DND-41 (cell line): ENCODE data around the gene FOXK1.

Source experiments
- EZH2 ChIP-seq: IDR thresholded peaks from 3 replicates; pipeline ENCODE4 v1.6.1; 2012; ENCODE audit warnings: borderline replicate concordance, low read depth, mild to moderate bottlenecking, moderate library complexity, low read length, inconsistent platforms; ENCODE audit not compliant: severe bottlenecking
- TF ChIP-seq, protein P1 (sequence below): IDR thresholded peaks from 2 replicates; pipeline ENCODE4 v1.5.1; 2012; ENCODE audit warnings: borderline replicate concordance, low read length, moderate library complexity, mild to moderate bottlenecking; ENCODE audit not compliant: poor library complexity, severe bottlenecking; ENCODE audit errors: extremely low read depth

DNA sequence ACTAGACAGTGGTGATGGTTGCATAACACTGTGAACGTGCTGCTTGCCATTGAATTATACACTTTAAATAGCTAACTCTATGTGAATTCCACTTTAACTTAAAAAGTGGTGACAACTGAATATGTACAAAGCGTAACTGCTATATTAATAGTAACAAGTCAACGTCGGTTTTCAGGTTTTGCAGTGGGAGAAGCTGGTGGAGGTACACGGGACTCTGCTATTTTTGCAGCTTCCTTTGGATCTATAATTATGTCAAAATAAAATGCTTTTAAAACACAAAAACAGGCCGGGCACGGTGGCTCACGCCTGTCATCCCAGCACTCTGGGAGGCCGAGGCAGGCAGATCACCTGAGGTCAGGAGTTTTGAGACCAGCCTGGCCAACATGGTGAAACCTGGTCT lies 114.4 kb downstream of the FOXK1 start:
- TF ChIP-seq, protein P1, sequence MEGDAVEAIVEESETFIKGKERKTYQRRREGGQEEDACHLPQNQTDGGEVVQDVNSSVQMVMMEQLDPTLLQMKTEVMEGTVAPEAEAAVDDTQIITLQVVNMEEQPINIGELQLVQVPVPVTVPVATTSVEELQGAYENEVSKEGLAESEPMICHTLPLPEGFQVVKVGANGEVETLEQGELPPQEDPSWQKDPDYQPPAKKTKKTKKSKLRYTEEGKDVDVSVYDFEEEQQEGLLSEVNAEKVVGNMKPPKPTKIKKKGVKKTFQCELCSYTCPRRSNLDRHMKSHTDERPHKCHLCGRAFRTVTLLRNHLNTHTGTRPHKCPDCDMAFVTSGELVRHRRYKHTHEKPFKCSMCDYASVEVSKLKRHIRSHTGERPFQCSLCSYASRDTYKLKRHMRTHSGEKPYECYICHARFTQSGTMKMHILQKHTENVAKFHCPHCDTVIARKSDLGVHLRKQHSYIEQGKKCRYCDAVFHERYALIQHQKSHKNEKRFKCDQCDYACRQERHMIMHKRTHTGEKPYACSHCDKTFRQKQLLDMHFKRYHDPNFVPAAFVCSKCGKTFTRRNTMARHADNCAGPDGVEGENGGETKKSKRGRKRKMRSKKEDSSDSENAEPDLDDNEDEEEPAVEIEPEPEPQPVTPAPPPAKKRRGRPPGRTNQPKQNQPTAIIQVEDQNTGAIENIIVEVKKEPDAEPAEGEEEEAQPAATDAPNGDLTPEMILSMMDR, result no peak
- no peak for TF ChIP-seq EZH2
